Neuron (in vitro differentiated cells): ENCODE measurements around the gene ADGRD2.

Experiments used
- H2AFZ ChIP-seq: one replicate; pipeline ENCODE4 v1.6.1; 2013; ENCODE audit warnings: low read depth, mild to moderate bottlenecking, inconsistent platforms, low read length, moderate library complexity
- H3K27me3 ChIP-seq: one replicate; pipeline ENCODE4 v1.6.1; 2013; ENCODE audit warnings: low read length; ENCODE audit not compliant: insufficient read depth
- H3K36me3 ChIP-seq: one replicate; pipeline ENCODE4 v1.6.1; 2013; ENCODE audit warnings: low read length; ENCODE audit not compliant: insufficient read depth
- H3K4me1 ChIP-seq: one replicate; pipeline ENCODE4 v1.6.1; 2013; ENCODE audit warnings: low read length; ENCODE audit not compliant: insufficient read depth
- H3K4me3 ChIP-seq: 2 replicates; pipeline ENCODE4 v1.5.1; 2013; ENCODE audit warnings: mild to moderate bottlenecking, low read length, moderate library complexity
- H3K9me3 ChIP-seq: one replicate; pipeline ENCODE4 v1.6.1; 2013; ENCODE audit warnings: low read length

The ADGRD2 gene

GRCh38 chr9:124450241-124450924, at the start of gene ADGRD2:
Gene ADGRD2 (plus strand): TSS chr9:124450451. CDS start chr9:124451667, 1,216 bp downstream.
- Histone ChIP-seq H2AFZ (no peak within 1 kb of the TSS), H3K27me3 (peaks cover 65% of the 10 kb centered on the region), H3K4me3 (peak within 1 kb of the TSS; percentile 6), H3K9me3 (no peaks in the 10 kb centered on the region), H3K36me3 (no peaks in the 10 kb centered on the region), H3K4me1 (peaks cover 8% of the 10 kb centered on the region)

GRCh38 chr9:124403246-124403645, 47.0 kb upstream of the ADGRD2 start:
- Histone ChIP-seq H3K4me1 (peaks cover 23% of the 10 kb centered on the region), H3K27me3 (no peaks in the 10 kb centered on the region), H2AFZ (no peak overlapping the region), H3K4me3 (no peak overlapping the region), H3K36me3 (peaks cover 59% of the 10 kb centered on the region), H3K9me3 (no peaks in the 10 kb centered on the region)

GRCh38 chr9:124409410-124409809, 40.8 kb upstream of the ADGRD2 start:
- Histone ChIP-seq H2AFZ (no peak overlapping the region), H3K9me3 (no peaks in the 10 kb centered on the region), H3K36me3 (peaks cover 88% of the 10 kb centered on the region), H3K4me3 (no peak overlapping the region), H3K27me3 (no peaks in the 10 kb centered on the region), H3K4me1 (peaks cover 9% of the 10 kb centered on the region)

GRCh38 chr9:124410321-124410913, 39.8 kb upstream of the ADGRD2 start:
- no peak overlapping the region for H3K4me3 ChIP-seq
- no peak overlapping the region for H2AFZ ChIP-seq
- H3K27me3 ChIP-seq, result no peaks in the 10 kb centered on the region
- H3K36me3 ChIP-seq, result peaks cover 81% of the 10 kb centered on the region
- H3K4me1 ChIP-seq, result peaks cover 12% of the 10 kb centered on the region
- H3K9me3 ChIP-seq, result no peaks in the 10 kb centered on the region

GRCh38 chr9:124411514-124412227, 38.6 kb upstream of the ADGRD2 start:
- Histone ChIP-seq H3K27me3 (no peaks in the 10 kb centered on the region), H3K9me3 (no peaks in the 10 kb centered on the region), H3K4me3 (no peak overlapping the region), H3K4me1 (peaks cover 13% of the 10 kb centered on the region), H3K36me3 (peaks cover 68% of the 10 kb centered on the region), H2AFZ (no peak overlapping the region)

- Histone ChIP-seq H3K27me3 (no peaks in the 10 kb centered on the region), H3K9me3 (no peaks in the 10 kb centered on the region), H3K36me3 (peaks cover 63% of the 10 kb centered on the region), H2AFZ (no peak overlapping the region), H3K4me1 (peaks cover 13% of the 10 kb centered on the region), H3K4me3 (no peak overlapping the region)
These were observed 38.0 kb upstream of the ADGRD2 start for GRCh38 chr9:124412228-124412575.

GRCh38 chr9:124414612-124415011, 35.6 kb upstream of the ADGRD2 start:
- Histone ChIP-seq H3K9me3 (no peaks in the 10 kb centered on the region), H3K27me3 (no peaks in the 10 kb centered on the region), H3K4me1 (peaks cover 13% of the 10 kb centered on the region), H3K4me3 (peak overlapping the region; percentile 83), H2AFZ (peak overlapping the region; percentile 44), H3K36me3 (peaks cover 41% of the 10 kb centered on the region)

GRCh38 chr9:124415102-124415851, 35.0 kb upstream of the ADGRD2 start, which contains the start of gene PSMB7:
Gene PSMB7 (minus strand): TSS chr9:124415442. CDS start chr9:124415425, 17 bp downstream.
- peaks cover 38% of the 10 kb centered on the region for H3K36me3 ChIP-seq
- no peaks in the 10 kb centered on the region for H3K27me3 ChIP-seq
- peak within 1 kb of the TSS; percentile 83 for H3K4me3 ChIP-seq
- peaks cover 13% of the 10 kb centered on the region for H3K4me1 ChIP-seq
- no peaks in the 10 kb centered on the region for H3K9me3 ChIP-seq
- H2AFZ ChIP-seq, result peak within 1 kb of the TSS; percentile 44

- H3K4me3 ChIP-seq, result peak overlapping the region; percentile 83
These were observed 34.3 kb upstream of the ADGRD2 start for GRCh38 chr9:124415852-124416484.

GRCh38 chr9:124419832-124420489, 30.3 kb upstream of the ADGRD2 start:
- no peaks in the 10 kb centered on the region for H3K9me3 ChIP-seq
- no peak overlapping the region for H2AFZ ChIP-seq
- no peak overlapping the region for H3K4me3 ChIP-seq
- peaks cover 16% of the 10 kb centered on the region for H3K27me3 ChIP-seq
- no peaks in the 10 kb centered on the region for H3K36me3 ChIP-seq
- peaks cover 2% of the 10 kb centered on the region for H3K4me1 ChIP-seq

More at GRCh38 chr9:124415852-124416484, 34.3 kb upstream of the ADGRD2 start:
- Histone ChIP-seq H3K36me3 (peaks cover 31% of the 10 kb centered on the region), H2AFZ (no peak overlapping the region), H3K9me3 (no peaks in the 10 kb centered on the region), H3K27me3 (no peaks in the 10 kb centered on the region), H3K4me1 (peaks cover 13% of the 10 kb centered on the region)

GRCh38 chr9:124420991-124421543, 29.2 kb upstream of the ADGRD2 start:
- no peaks in the 10 kb centered on the region for H3K9me3 ChIP-seq
- no peak overlapping the region for H3K4me3 ChIP-seq
- H3K4me1 ChIP-seq, result peaks cover under 1% of the 10 kb centered on the region
- H3K36me3 ChIP-seq, result no peaks in the 10 kb centered on the region
- H3K27me3 ChIP-seq, result peaks cover 16% of the 10 kb centered on the region
- no peak overlapping the region for H2AFZ ChIP-seq

GRCh38 chr9:124423155-124423554, 27.1 kb upstream of the ADGRD2 start:
- Histone ChIP-seq H3K36me3 (no peaks in the 10 kb centered on the region), H3K4me1 (peaks cover 4% of the 10 kb centered on the region), H3K4me3 (no peak overlapping the region), H3K9me3 (no peaks in the 10 kb centered on the region), H3K27me3 (peaks cover 16% of the 10 kb centered on the region), H2AFZ (no peak overlapping the region)
